Endothelial cell (in vitro differentiated cells): ENCODE data around the gene CPAMD8. TPM values are rescaled to one million over a fixed set of nuclear protein-coding genes. Genes with fewer than 3 reads are reported as not detected.
"Not testable (repeated sequence)": the region's sequence is repeated elsewhere in the genome, so short reads cannot be mapped to it uniquely, and the experiment has no call there.

Experiments
- DNase-seq: peaks from one replicate; pipeline ENCODE4 v3.0.0; 2021; ENCODE audit warnings: low spot score
- H3K27ac Mint-ChIP-seq: one replicate; pipeline ENCODE4 v1.8.0; 2021; ENCODE audit warnings: mixed read lengths, inconsistent platforms; ENCODE audit not compliant: unreplicated experiment
- H3K27me3 Mint-ChIP-seq: one replicate; pipeline ENCODE4 v1.8.0; 2021; ENCODE audit warnings: mild to moderate bottlenecking, moderate library complexity, mixed read lengths, inconsistent platforms; ENCODE audit not compliant: unreplicated experiment
- H3K36me3 Mint-ChIP-seq: one replicate; pipeline ENCODE4 v1.8.0; 2021; ENCODE audit warnings: mild to moderate bottlenecking, low read depth, mixed read lengths, inconsistent platforms; ENCODE audit not compliant: unreplicated experiment
- H3K4me1 Mint-ChIP-seq: one replicate; pipeline ENCODE4 v1.8.0; 2021; ENCODE audit warnings: mild to moderate bottlenecking, mixed read lengths, inconsistent platforms; ENCODE audit not compliant: unreplicated experiment
- H3K4me3 Mint-ChIP-seq: one replicate; pipeline ENCODE4 v1.8.0; 2021; ENCODE audit warnings: mild to moderate bottlenecking, mixed read lengths, inconsistent platforms; ENCODE audit not compliant: unreplicated experiment
- H3K9me3 Mint-ChIP-seq: one replicate; pipeline ENCODE4 v1.8.0; 2021; ENCODE audit warnings: mixed read lengths, inconsistent platforms; ENCODE audit not compliant: unreplicated experiment
- total RNA-seq: library from RNA; stranded (reverse); fragmentation: NEBNext Ultra II Directional; extraction: Animal tissue kit (Norgen Biotek cat#: 25700); gene quantifications from one replicate; pipeline ENCODE4 v1.2.1, GENCODE V29; 2021; ENCODE audit not compliant: unreplicated experiment
- TF ChIP-seq, protein P1 (sequence below): fragments of 200-600 bp; sonication (generic); IDR thresholded peaks from one replicate; pipeline ENCODE4 v1.5.0; 2021; ENCODE audit warnings: antibody characterized with exemption; ENCODE audit not compliant: unreplicated experiment

The CPAMD8 gene
- total RNA-seq, 1 donor from 2014 or later = 4.8 TPM

GRCh38 chr19:16988661-16989060 lies 37.9 kb downstream of the CPAMD8 start:
- no peak overlapping the region for H3K27ac Mint-ChIP-seq
- DNase-seq = no peak
- H3K9me3 Mint-ChIP-seq = no peaks in the 10 kb centered on the region
- H3K36me3 Mint-ChIP-seq = no peaks in the 10 kb centered on the region
- H3K4me3 Mint-ChIP-seq = no peak overlapping the region
- no peaks in the 10 kb centered on the region for H3K27me3 Mint-ChIP-seq
- TF ChIP-seq, protein P1, sequence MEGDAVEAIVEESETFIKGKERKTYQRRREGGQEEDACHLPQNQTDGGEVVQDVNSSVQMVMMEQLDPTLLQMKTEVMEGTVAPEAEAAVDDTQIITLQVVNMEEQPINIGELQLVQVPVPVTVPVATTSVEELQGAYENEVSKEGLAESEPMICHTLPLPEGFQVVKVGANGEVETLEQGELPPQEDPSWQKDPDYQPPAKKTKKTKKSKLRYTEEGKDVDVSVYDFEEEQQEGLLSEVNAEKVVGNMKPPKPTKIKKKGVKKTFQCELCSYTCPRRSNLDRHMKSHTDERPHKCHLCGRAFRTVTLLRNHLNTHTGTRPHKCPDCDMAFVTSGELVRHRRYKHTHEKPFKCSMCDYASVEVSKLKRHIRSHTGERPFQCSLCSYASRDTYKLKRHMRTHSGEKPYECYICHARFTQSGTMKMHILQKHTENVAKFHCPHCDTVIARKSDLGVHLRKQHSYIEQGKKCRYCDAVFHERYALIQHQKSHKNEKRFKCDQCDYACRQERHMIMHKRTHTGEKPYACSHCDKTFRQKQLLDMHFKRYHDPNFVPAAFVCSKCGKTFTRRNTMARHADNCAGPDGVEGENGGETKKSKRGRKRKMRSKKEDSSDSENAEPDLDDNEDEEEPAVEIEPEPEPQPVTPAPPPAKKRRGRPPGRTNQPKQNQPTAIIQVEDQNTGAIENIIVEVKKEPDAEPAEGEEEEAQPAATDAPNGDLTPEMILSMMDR = no peak
- no peaks in the 10 kb centered on the region for H3K4me1 Mint-ChIP-seq

DNA sequence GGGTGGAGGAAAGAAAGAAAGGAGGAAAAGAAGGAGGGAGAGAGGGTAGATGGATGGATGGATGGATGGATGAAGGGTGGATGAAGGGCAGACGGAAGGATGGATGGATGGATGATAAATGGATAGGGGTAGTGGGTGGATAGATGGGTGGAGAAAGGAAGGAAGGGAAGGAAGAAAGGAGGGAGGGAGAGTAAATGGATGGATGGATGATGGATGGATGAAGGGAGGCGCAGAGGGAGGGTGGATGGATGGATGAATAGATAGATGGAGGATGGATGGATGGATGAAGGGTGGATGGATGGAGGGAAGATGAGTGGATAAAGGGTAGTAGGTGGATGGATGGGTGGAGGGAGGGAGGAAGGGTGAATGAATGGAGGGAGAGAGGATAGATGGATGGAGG lies 41.2 kb downstream of the CPAMD8 start:
- H3K4me3 Mint-ChIP-seq = no peak overlapping the region
- no peak for DNase-seq
- no peaks in the 10 kb centered on the region for H3K27me3 Mint-ChIP-seq
- H3K27ac Mint-ChIP-seq = no peak overlapping the region
- no peaks in the 10 kb centered on the region for H3K9me3 Mint-ChIP-seq
- TF ChIP-seq, protein P1 = no peak
- no peaks in the 10 kb centered on the region for H3K4me1 Mint-ChIP-seq
- H3K36me3 Mint-ChIP-seq = no peaks in the 10 kb centered on the region

DNA sequence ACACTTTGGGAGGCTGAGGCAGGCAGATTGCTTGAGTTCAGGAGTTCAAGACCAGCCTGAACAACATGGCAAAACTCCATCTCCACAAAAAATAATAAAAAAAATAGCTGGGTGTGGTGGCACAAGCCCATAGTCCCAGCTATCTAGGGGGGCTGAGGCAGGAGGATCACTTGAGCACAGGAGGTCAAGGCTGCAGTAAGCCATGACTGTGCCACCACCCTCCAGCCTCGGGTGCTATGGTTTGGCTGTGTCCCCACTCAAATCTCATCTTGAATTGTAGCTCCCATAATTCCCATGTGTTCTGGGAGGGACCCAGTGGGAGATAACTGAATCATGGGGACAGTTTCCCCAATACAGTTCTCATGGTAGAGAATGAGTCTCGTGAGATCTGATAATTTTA lies 44.0 kb downstream of the CPAMD8 start:
- H3K4me1 Mint-ChIP-seq, H3K36me3 Mint-ChIP-seq, H3K27me3 Mint-ChIP-seq, H3K27ac Mint-ChIP-seq, H3K9me3 Mint-ChIP-seq, DNase-seq, H3K4me3 Mint-ChIP-seq: not testable (repeated sequence)

DNA sequence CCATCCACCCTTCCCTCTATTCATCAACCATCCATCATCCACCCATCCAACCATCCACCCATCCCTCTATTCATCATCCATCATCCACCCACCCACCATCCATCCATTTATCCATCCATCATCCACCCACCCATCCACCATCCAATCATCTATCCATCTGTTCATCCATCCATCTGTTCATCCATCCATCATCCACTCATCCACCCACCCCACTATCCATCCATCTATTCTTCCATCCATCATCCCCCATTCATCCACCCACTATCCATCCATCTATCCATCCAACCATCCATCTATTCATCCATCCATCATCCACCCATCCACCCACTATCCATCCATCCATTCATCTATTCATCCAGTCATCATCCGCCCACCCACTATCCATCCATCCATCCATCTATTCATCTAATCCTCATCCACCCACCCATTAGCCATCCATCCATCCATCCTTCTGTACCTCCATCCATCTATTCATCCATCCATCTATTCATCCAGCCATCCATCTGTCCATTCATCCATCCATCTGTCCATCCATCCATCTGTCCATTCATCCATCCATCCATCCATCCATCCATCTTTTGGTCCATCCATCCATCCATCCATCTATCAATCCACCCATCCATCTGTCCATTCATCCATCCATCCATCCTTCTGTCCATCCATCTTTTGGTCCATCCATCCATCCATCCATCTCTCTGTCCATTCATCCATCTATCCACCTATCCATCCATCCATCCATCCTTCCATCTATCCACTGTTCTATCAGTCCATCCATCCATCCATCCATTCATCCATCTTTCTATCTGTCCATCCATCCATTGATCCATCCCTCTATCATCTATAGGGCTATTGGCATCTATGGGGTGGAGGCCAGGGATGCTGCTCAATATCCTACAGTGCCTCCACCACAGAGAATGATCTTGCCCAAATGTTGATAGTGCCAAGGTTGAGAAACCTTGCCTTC lies 47.5 kb downstream of the CPAMD8 start:
- Mint-ChIP-seq H3K4me1 (no peaks in the 10 kb centered on the region), H3K27me3 (peaks cover 6% of the 10 kb centered on the region), H3K36me3 (no peaks in the 10 kb centered on the region), H3K9me3 (peaks cover 6% of the 10 kb centered on the region), H3K27ac (no peak overlapping the region), H3K4me3 (peak overlapping the region; percentile 56)
- no peak for DNase-seq
- TF ChIP-seq, protein P1 = no peak

DNA sequence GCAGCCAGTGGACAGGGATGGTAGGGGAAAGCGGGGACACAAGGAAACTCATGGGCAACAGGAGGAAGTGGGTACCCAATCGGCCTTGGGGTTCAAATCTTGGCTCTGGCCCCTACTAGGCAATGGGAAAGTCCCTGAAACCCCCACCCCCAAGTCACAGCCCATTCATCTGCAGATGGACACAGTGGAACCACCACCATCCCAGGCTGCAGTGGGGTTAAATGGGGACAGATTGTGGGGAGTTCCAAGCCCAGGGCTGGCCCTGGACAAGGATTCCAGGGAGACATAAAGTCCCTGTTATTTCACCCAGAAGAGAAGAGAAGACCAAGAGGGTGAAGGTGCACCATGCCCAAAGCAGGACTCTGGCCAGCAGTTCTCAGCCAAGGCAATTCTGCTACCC lies 48.5 kb downstream of the CPAMD8 start:
- no peak overlapping the region for H3K27ac Mint-ChIP-seq

More for the DNA sequence above, 48.5 kb downstream of the CPAMD8 start:
- Mint-ChIP-seq H3K9me3 (peaks cover 6% of the 10 kb centered on the region), H3K4me3 (no peak overlapping the region), H3K4me1 (no peaks in the 10 kb centered on the region), H3K36me3 (no peaks in the 10 kb centered on the region), H3K27me3 (peaks cover 6% of the 10 kb centered on the region)
- no peak for DNase-seq
- TF ChIP-seq, protein P1 = no peak
